Spleen (tissue), 11 donors: ENCODE data around the gene MEOX2. TPM values are rescaled to one million over a fixed set of nuclear protein-coding genes. Genes with fewer than 3 reads are reported as not detected.

Experiments
- DNase-seq: peaks from one replicate; pipeline ENCODE4 v3.0.0-alpha.2; 2020
- H3K27ac ChIP-seq, 8 donors: fragments of 200-600 bp; sonication (generic) in 7 of 8; 1 replicate in 4 of 8; 2 replicates in 4 of 8; pipeline versions ENCODE4 v1.5.0 to v1.8.0; 2016 to 2021; ENCODE audit warnings: inconsistent platforms in 4 of 8, mild to moderate bottlenecking in 4 of 8, moderate library complexity in 1 of 8
- H3K27me3 ChIP-seq, 7 donors: fragments of 200-600 bp; sonication (generic) in 6 of 7; replicated peaks in 1 of 7; 1 replicate in 4 of 7; 2 replicates in 3 of 7; pipeline versions ENCODE4 v1.5.0 to v1.8.0; 2016 to 2021; ENCODE audit warnings: inconsistent platforms in 3 of 7, mild to moderate bottlenecking in 1 of 7
- H3K36me3 ChIP-seq, 6 donors: fragments of 200-600 bp; sonication (generic) in 5 of 6; 1 replicate in 4 of 6; 2 replicates in 2 of 6; pipeline versions ENCODE4 v1.5.0 to v1.8.0; 2016 to 2021; ENCODE audit warnings: inconsistent platforms in 2 of 6
- H3K4me1 ChIP-seq, 6 donors: fragments of 200-600 bp; sonication (generic) in 5 of 6; 1 replicate in 3 of 6; 2 replicates in 3 of 6; pipeline versions ENCODE4 v1.5.0 to v1.8.0; 2016 to 2021; ENCODE audit warnings: inconsistent platforms in 3 of 6
- H3K4me3 ChIP-seq, 8 donors: fragments of 200-600 bp; sonication (generic) in 7 of 8; 1 replicate in 4 of 8; 2 replicates in 4 of 8; pipeline versions ENCODE4 v1.5.0 to v1.8.0; 2016 to 2021; ENCODE audit warnings: inconsistent platforms in 4 of 8, mild to moderate bottlenecking in 4 of 8, moderate library complexity in 2 of 8
- H3K9me3 ChIP-seq, 8 donors: fragments of 200-600 bp; sonication (generic) in 7 of 8; 1 replicate in 4 of 8; 2 replicates in 4 of 8; pipeline versions ENCODE4 v1.5.0 to v1.8.0; 2016 to 2021; ENCODE audit warnings: inconsistent platforms in 4 of 8
- CTCF ChIP-seq, 11 experiments: fragments of 200-600 bp in 7 of 11; fragments of 450-650 bp in 4 of 11; sonication (generic) in 4 of 11; IDR thresholded peaks in 8 of 11; conservative IDR thresholded peaks in 3 of 11; 1 replicate in 7 of 11; 2 replicates in 4 of 11; pipeline versions ENCODE4 v1.4.0 to v1.8.0; 2016 to 2021; ENCODE audit warnings: antibody characterized with exemption in 11 of 11, inconsistent platforms in 4 of 11, mild to moderate bottlenecking in 1 of 11
- POLR2A ChIP-seq, 3 donors: fragments of 450-650 bp; IDR thresholded peaks; one replicate each; pipeline ENCODE4 v1.5.1; 2017; ENCODE audit warnings: antibody characterized with exemption in 3 of 3, mild to moderate bottlenecking in 1 of 3
- POLR2AphosphoS5 ChIP-seq, 3 donors: sonication (generic); formaldehyde crosslinking; IDR thresholded peaks; one replicate each; pipeline ENCODE4 v1.5.1; 2017; ENCODE audit warnings: antibody characterized with exemption in 3 of 3
- WGBS, 5 donors: extraction: QIAGEN DNeasy Blood & Tissue Kit in 3 of 5; methylation state at CpG; one replicate each; pipeline versions ENCODE4 v1.1.5 to v1.1.7; 2013 to 2018; 5-methylcytosine and 5-hydroxymethylcytosine counted together
- intact Hi-C: fragments of 100-400 bp; cut with DNase I; formaldehyde crosslinking; loops from one replicate; pipeline ENCODE4 v1.15.0; 2023; ENCODE audit warnings: low total_unique reads
- polyA plus RNA-seq, 3 donors: library from polyadenylated mRNA; stranded (reverse); fragments of 200-250 nt; gene quantifications; one replicate each; pipeline ENCODE4 v1.2.1, GENCODE V29; 2013
- total RNA-seq, 7 donors: library from RNA; depleted of rRNA in 3 of 7; stranded (reverse); fragments of >200 nt in 3 of 7; fragmentation: NEBNext Ultra II Directional in 4 of 7; extraction: Animal tissue kit (Norgen Biotek cat#: 25700) in 4 of 7; gene quantifications; one replicate each; pipeline versions ENCODE4 v1.1.0 to v1.2.1, GENCODE V29; 2016 to 2021
- donor health status: healthy with polysubstance abuse.
- donor health status: DM: no; HTN: no; CAD: no; lungs with moderate emphysema.
- donor health status: DM: no; HTN: no; CAD: no.
- donor health status: Bipolar disorder and iron deficiency.
- donor health status: healthy.
- donor health status: DM: no; HTN: no; CAD: no.
- donor health status: DM: yes; HTN: yes; CAD: no.

The MEOX2 gene
- total and polyA plus RNA-seq, 10 donors, result 0.24 to 1.2 (median 0.64) TPM; not detected in 1

- no peak for TF ChIP-seq CTCF (IDR thresholded peaks at IDR 0.05 in 8 of 11, conservative IDR thresholded peaks at IDR 0.05 in 3 of 11)
- no peak for TF ChIP-seq POLR2AphosphoS5 (IDR thresholded peaks at IDR 0.05)
- TF ChIP-seq POLR2A (IDR thresholded peaks at IDR 0.05), result no peak
- no peaks in the 10 kb centered on the region for H3K4me1 ChIP-seq
These were observed 65.8 kb downstream of the MEOX2 start for GRCh38 chr7:15620491-15621185.

GRCh38 chr7:15618275-15618674, 68.2 kb downstream of the MEOX2 start:
- Histone ChIP-seq H3K4me1 (no peaks in the 10 kb centered on the region), H3K36me3 (no peaks in the 10 kb centered on the region), H3K27me3 (no peaks in the 10 kb centered on the region), H3K4me3 (no peak overlapping the region), H3K9me3 (no peaks in the 10 kb centered on the region), H3K27ac (no peak overlapping the region)
- no peak for DNase-seq
- WGBS, 5 donors, result 92 to 98% (median 94%) methylated on average over 2 of the region's 2 CpGs
- intact Hi-C loops, result no loop called here
- no peak for TF ChIP-seq POLR2AphosphoS5 (IDR thresholded peaks at IDR 0.05)
- TF ChIP-seq POLR2A (IDR thresholded peaks at IDR 0.05), result no peak
- TF ChIP-seq CTCF (IDR thresholded peaks at IDR 0.05 in 8 of 11, conservative IDR thresholded peaks at IDR 0.05 in 3 of 11), result no peak

More at GRCh38 chr7:15620491-15621185, 65.8 kb downstream of the MEOX2 start:
- no peak for DNase-seq
- Histone ChIP-seq H3K27ac (no peak overlapping the region), H3K36me3 (no peaks in the 10 kb centered on the region), H3K9me3 (peaks cover 0 to 5% (median 0%) of the 10 kb centered on the region in 8 donors), H3K27me3 (no peaks in the 10 kb centered on the region), H3K4me3 (no peak overlapping the region)
- intact Hi-C loops, result no loop called here
- WGBS, 5 donors, result 59 to 77% (median 65%) methylated on average over 6 of the region's 6 CpGs

- no peaks in the 10 kb centered on the region for H3K9me3 ChIP-seq
- WGBS, 5 donors, result 80 to 91% (median 84%) methylated on average over 8 of the region's 8 CpGs
- TF ChIP-seq CTCF (IDR thresholded peaks at IDR 0.05 in 8 of 11, conservative IDR thresholded peaks at IDR 0.05 in 3 of 11), result no peak
- no peak for TF ChIP-seq POLR2A (IDR thresholded peaks at IDR 0.05)
- no peak for TF ChIP-seq POLR2AphosphoS5 (IDR thresholded peaks at IDR 0.05)
- intact Hi-C loops, result no loop called here
- H3K4me3 ChIP-seq, result no peak overlapping the region
- no peak overlapping the region for H3K27ac ChIP-seq
- no peaks in the 10 kb centered on the region for H3K36me3 ChIP-seq
- H3K4me1 ChIP-seq, result no peaks in the 10 kb centered on the region
- H3K27me3 ChIP-seq, result no peaks in the 10 kb centered on the region
- DNase-seq, result no peak
These were observed 74.3 kb downstream of the MEOX2 start for GRCh38 chr7:15612205-15612604.

GRCh38 chr7:15610503-15610902, 76.0 kb downstream of the MEOX2 start:
- intact Hi-C loops, result no loop called here
- Histone ChIP-seq H3K9me3 (no peaks in the 10 kb centered on the region), H3K4me1 (no peaks in the 10 kb centered on the region), H3K36me3 (no peaks in the 10 kb centered on the region), H3K27me3 (no peaks in the 10 kb centered on the region), H3K27ac (no peak overlapping the region), H3K4me3 (no peak overlapping the region)
- 72 to 88% (median 81%) methylated on average over 2 of the region's 2 CpGs for WGBS, 5 donors
- TF ChIP-seq CTCF (IDR thresholded peaks at IDR 0.05 in 8 of 11, conservative IDR thresholded peaks at IDR 0.05 in 3 of 11) (no peak), POLR2A (IDR thresholded peaks at IDR 0.05) (no peak), POLR2AphosphoS5 (IDR thresholded peaks at IDR 0.05) (no peak)
- no peak for DNase-seq
